ENCODE results near the gene FBXL14. TPM values are rescaled to one million over a fixed set of nuclear protein-coding genes. Genes with fewer than 3 reads are reported as not detected.
A peak's percentile ranks its signal among the peaks of the same experiment; 100 is the strongest.

The FBXL14 gene
- total and polyA plus RNA-seq, 7 experiments from 2014 or later: 15.1 to 43.8 (median 28.1) TPM

GRCh38 chr12:1622406-1622805 lies 28.0 kb upstream of the FBXL14 start:
- no peak for DNase-seq
- H3K27me3 Mint-ChIP-seq: peaks cover 0 to 26% (median 8%) of the 10 kb centered on the region in 5 donors
- ChIA-PET CTCF (interaction anchor here (0.8 kb wide), 1 partner anchor 331 kb away, joined by 3 read pairs; no protein-coding TSS in a partner anchor), POLR2A (no interaction called here)
- intact Hi-C loops (cut with micrococcal nuclease): no loop called here
- no peak overlapping the region for H3K4me3 ChIP-seq (ENCODE audit: low read length)
- H3K27ac ChIP-seq (ENCODE audit: low read depth, low read length): no peak overlapping the region
- no peak overlapping the region for H3K27ac Mint-ChIP-seq
- H3K4me1 ChIP-seq (ENCODE audit: control insufficient read depth in 2 of 2, insufficient read depth in 2 of 2, low read length in 2 of 2): no peaks in the 10 kb centered on the region
- no peaks in the 10 kb centered on the region for H3K36me3 Mint-ChIP-seq
- no peak overlapping the region for H3K4me3 Mint-ChIP-seq
- H3K9me3 ChIP-seq (ENCODE audit: control insufficient read depth in 2 of 3, low read length in 3 of 3): no peaks in the 10 kb centered on the region
- H3K4me1 Mint-ChIP-seq: peaks cover 0 to 14% (median 0%) of the 10 kb centered on the region in 7 donors
- no peaks in the 10 kb centered on the region for H3K36me3 ChIP-seq (ENCODE audit: control insufficient read depth in 2 of 3, insufficient read depth in 3 of 3, low read length in 3 of 3)
- ATAC-seq: no peak
- H3K9me3 Mint-ChIP-seq: peaks cover 0 to 2% (median 0%) of the 10 kb centered on the region in 11 donors
- no peaks in the 10 kb centered on the region for H3K27me3 ChIP-seq (ENCODE audit: control insufficient read depth in 2 of 2, insufficient read depth in 2 of 2, low read length in 2 of 2)

DNA sequence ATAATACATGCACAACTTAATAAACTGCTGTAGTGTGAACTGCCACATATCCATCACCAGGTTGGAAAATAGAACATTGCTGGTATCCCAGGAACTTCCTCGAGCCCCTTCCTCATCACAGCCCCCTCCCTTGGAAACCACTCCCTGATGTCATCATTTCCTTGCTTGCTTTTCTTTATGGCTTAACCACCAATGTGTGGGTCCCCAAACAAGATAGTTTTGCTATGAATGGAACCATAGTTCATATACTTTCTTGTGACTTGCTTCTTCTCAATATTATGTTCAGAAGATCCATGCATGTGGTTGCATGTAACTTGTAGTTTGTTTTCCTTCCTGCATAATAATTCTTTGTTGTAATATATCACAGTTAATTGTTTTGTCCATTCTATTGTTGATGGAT lies 25.7 kb upstream of the FBXL14 start:
- ChIA-PET CTCF (no interaction called here), POLR2A (no interaction called here)
- H3K27ac ChIP-seq (ENCODE audit: low read depth, low read length): no peak overlapping the region
- Mint-ChIP-seq H3K4me3 (no peak overlapping the region), H3K4me1 (peaks cover 0 to 26% (median 8%) of the 10 kb centered on the region in 7 donors), H3K9me3 (no peaks in the 10 kb centered on the region), H3K27ac (no peak overlapping the region), H3K36me3 (no peaks in the 10 kb centered on the region), H3K27me3 (peaks cover 0 to 18% (median 7%) of the 10 kb centered on the region in 5 donors)
- no peak overlapping the region for H3K4me3 ChIP-seq (ENCODE audit: low read length)
- DNase-seq: no peak
- no peak for ATAC-seq
- H3K27me3 ChIP-seq (ENCODE audit: control insufficient read depth in 2 of 2, insufficient read depth in 2 of 2, low read length in 2 of 2): no peaks in the 10 kb centered on the region
- H3K4me1 ChIP-seq (ENCODE audit: control insufficient read depth in 2 of 2, insufficient read depth in 2 of 2, low read length in 2 of 2): no peaks in the 10 kb centered on the region
- intact Hi-C loops (cut with micrococcal nuclease): no loop called here
- no peaks in the 10 kb centered on the region for H3K9me3 ChIP-seq (ENCODE audit: control insufficient read depth in 2 of 3, low read length in 3 of 3)
- H3K36me3 ChIP-seq (ENCODE audit: control insufficient read depth in 2 of 3, insufficient read depth in 3 of 3, low read length in 3 of 3): no peaks in the 10 kb centered on the region

DNA sequence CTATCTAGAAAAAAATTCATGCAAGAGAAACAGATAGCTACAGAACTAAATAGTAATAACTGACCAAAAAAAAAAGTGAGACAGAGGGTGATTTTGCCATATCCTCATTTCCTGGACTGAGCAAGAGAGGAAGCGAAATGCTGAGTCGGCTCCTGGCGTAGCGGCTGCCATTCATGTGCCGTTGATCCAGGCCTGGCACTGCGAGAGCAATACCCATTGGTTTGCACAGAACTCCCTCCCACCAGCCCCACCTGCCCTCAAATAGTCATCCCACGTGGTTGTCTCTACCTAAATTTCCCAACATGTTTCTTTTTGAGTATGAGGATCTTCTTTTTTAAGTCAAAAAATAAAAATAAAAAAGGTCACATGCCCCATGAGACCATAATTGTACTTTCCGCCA lies 25.2 kb upstream of the FBXL14 start:
- H3K27ac Mint-ChIP-seq: no peak overlapping the region
- peak; percentile 80 for ATAC-seq
- no peaks in the 10 kb centered on the region for H3K27me3 ChIP-seq (ENCODE audit: control insufficient read depth in 2 of 2, insufficient read depth in 2 of 2, low read length in 2 of 2)
- H3K36me3 Mint-ChIP-seq: no peaks in the 10 kb centered on the region
- no peak overlapping the region for H3K4me3 ChIP-seq (ENCODE audit: low read length)
- DNase-seq: no peak
- H3K9me3 Mint-ChIP-seq: no peaks in the 10 kb centered on the region
- no peaks in the 10 kb centered on the region for H3K36me3 ChIP-seq (ENCODE audit: control insufficient read depth in 2 of 3, insufficient read depth in 3 of 3, low read length in 3 of 3)
- POLR2A ChIA-PET: no interaction called here
- no peaks in the 10 kb centered on the region for H3K9me3 ChIP-seq (ENCODE audit: control insufficient read depth in 2 of 3, low read length in 3 of 3)
- no peaks in the 10 kb centered on the region for H3K4me1 ChIP-seq (ENCODE audit: control insufficient read depth in 2 of 2, insufficient read depth in 2 of 2, low read length in 2 of 2)
- CTCF ChIA-PET: no interaction called here
- H3K4me1 Mint-ChIP-seq: peaks cover 0 to 26% (median 8%) of the 10 kb centered on the region in 7 donors
- H3K27me3 Mint-ChIP-seq: peaks cover 0 to 14% (median 7%) of the 10 kb centered on the region in 5 donors
- intact Hi-C loops (cut with micrococcal nuclease): no loop called here
- no peak overlapping the region for H3K4me3 Mint-ChIP-seq
- H3K27ac ChIP-seq (ENCODE audit: low read depth, low read length): no peak overlapping the region

- POLR2A ChIA-PET: interaction anchor here (0.6 kb wide), 1 partner anchor 71 kb away, joined by 5 read pairs; the partner anchor contains the start of gene ADIPOR2
- CTCF ChIA-PET: no interaction called here
- H3K36me3 ChIP-seq (ENCODE audit: control insufficient read depth in 2 of 3, insufficient read depth in 3 of 3, low read length in 3 of 3): no peaks in the 10 kb centered on the region
- ATAC-seq (no peak), DNase-seq (no peak)
- Mint-ChIP-seq H3K4me1 (peaks cover 0 to 26% (median 8%) of the 10 kb centered on the region in 7 donors), H3K9me3 (no peaks in the 10 kb centered on the region), H3K36me3 (no peaks in the 10 kb centered on the region), H3K27me3 (peaks cover 0 to 14% (median 7%) of the 10 kb centered on the region in 5 donors), H3K4me3 (no peak overlapping the region), H3K27ac (no peak overlapping the region)
- H3K27me3 ChIP-seq (ENCODE audit: control insufficient read depth in 2 of 2, insufficient read depth in 2 of 2, low read length in 2 of 2): no peaks in the 10 kb centered on the region
- no peaks in the 10 kb centered on the region for H3K9me3 ChIP-seq (ENCODE audit: control insufficient read depth in 2 of 3, low read length in 3 of 3)
- H3K4me1 ChIP-seq (ENCODE audit: control insufficient read depth in 2 of 2, insufficient read depth in 2 of 2, low read length in 2 of 2): no peaks in the 10 kb centered on the region
- no peak overlapping the region for H3K4me3 ChIP-seq (ENCODE audit: low read length)
- intact Hi-C loops (cut with micrococcal nuclease): no loop called here
- H3K27ac ChIP-seq (ENCODE audit: low read depth, low read length): no peak overlapping the region
Observed at GRCh38 chr12:1619159-1619558, 24.8 kb upstream of the FBXL14 start.

DNA sequence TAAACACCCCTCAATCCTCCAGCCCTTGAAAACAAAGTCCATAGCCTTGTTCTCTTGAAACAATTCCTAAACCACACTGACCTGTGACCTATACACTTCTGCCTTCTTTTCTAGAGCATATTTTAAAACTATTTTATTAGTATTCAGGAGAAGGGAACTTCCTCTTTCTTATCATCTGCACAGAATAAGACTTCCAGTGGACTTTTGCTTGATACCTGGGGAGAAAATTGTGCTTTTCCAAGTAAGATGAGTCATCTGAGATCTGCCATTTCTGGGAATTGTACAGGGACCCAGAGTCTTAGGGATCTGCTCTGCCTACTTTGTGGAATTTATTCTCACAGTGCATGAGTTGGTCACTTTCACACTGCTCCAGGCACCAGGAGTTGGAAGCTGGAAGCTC lies 24.1 kb upstream of the FBXL14 start:
- H3K36me3 ChIP-seq (ENCODE audit: control insufficient read depth in 2 of 3, insufficient read depth in 3 of 3, low read length in 3 of 3): no peaks in the 10 kb centered on the region
- peaks cover 0 to 14% (median 7%) of the 10 kb centered on the region in 5 donors for H3K27me3 Mint-ChIP-seq
- no peak overlapping the region for H3K4me3 Mint-ChIP-seq
- DNase-seq: no peak
- no peak overlapping the region for H3K27ac ChIP-seq (ENCODE audit: low read depth, low read length)
- H3K9me3 ChIP-seq (ENCODE audit: control insufficient read depth in 2 of 3, low read length in 3 of 3): no peaks in the 10 kb centered on the region
- no peak overlapping the region for H3K4me3 ChIP-seq (ENCODE audit: low read length)
- no peak overlapping the region for H3K27ac Mint-ChIP-seq
- no peaks in the 10 kb centered on the region for H3K4me1 ChIP-seq (ENCODE audit: control insufficient read depth in 2 of 2, insufficient read depth in 2 of 2, low read length in 2 of 2)
- CTCF ChIA-PET: no interaction called here
- H3K9me3 Mint-ChIP-seq: no peaks in the 10 kb centered on the region
- H3K4me1 Mint-ChIP-seq: peaks cover 0 to 26% (median 8%) of the 10 kb centered on the region in 7 donors
- intact Hi-C loops (cut with micrococcal nuclease): no loop called here
- no peaks in the 10 kb centered on the region for H3K36me3 Mint-ChIP-seq
- no peak for ATAC-seq
- POLR2A ChIA-PET: no interaction called here
- no peaks in the 10 kb centered on the region for H3K27me3 ChIP-seq (ENCODE audit: control insufficient read depth in 2 of 2, insufficient read depth in 2 of 2, low read length in 2 of 2)

- Histone ChIP-seq H3K4me1 (ENCODE audit: control insufficient read depth in 2 of 2, insufficient read depth in 2 of 2, low read length in 2 of 2) (no peaks in the 10 kb centered on the region), H3K9me3 (ENCODE audit: control insufficient read depth in 2 of 3, low read length in 3 of 3) (no peaks in the 10 kb centered on the region), H3K27me3 (ENCODE audit: control insufficient read depth in 2 of 2, insufficient read depth in 2 of 2, low read length in 2 of 2) (no peaks in the 10 kb centered on the region), H3K36me3 (ENCODE audit: control insufficient read depth in 2 of 3, insufficient read depth in 3 of 3, low read length in 3 of 3) (no peaks in the 10 kb centered on the region), H3K27ac (ENCODE audit: low read depth, low read length) (no peak overlapping the region), H3K4me3 (ENCODE audit: low read length) (no peak overlapping the region)
- Mint-ChIP-seq H3K27me3 (peaks cover 0 to 18% (median 4%) of the 10 kb centered on the region in 5 donors), H3K4me1 (peaks cover 0 to 26% (median 8%) of the 10 kb centered on the region in 7 donors), H3K27ac (no peak overlapping the region), H3K9me3 (no peaks in the 10 kb centered on the region), H3K4me3 (peak overlapping the region in 1 of 10 donors; percentile 30), H3K36me3 (no peaks in the 10 kb centered on the region)
- CTCF ChIA-PET: interaction anchor here (1.1 kb wide), 1 partner anchor 72 kb away, joined by 3 read pairs; no protein-coding TSS in a partner anchor
- ATAC-seq: peak; percentile 36
- DNase-seq: no peak
- intact Hi-C loops (cut with micrococcal nuclease): no loop called here
- POLR2A ChIA-PET: no interaction called here
Observed at GRCh38 chr12:1616233-1617066, 22.1 kb upstream of the FBXL14 start.

DNA sequence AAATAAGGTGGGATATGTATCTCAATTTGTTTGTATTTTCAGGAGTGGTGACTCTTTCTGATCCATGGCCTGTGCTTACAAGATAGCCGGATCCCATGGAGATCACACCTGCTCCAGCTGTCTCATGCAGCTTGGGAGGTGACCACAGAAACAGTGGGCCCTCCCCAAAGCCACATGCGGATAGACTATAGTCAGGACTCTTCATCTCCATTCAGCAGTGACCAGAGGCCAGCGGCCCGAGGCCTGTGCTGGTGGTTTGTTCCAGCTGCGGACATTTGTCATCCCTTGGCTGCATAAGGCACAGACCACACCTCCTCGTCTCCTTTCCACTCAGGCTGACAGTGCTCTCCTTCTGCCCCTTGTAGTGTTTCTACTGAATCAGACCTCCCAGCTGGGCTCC lies 20.0 kb upstream of the FBXL14 start:
- no peak overlapping the region for H3K27ac ChIP-seq (ENCODE audit: low read depth, low read length)
- Mint-ChIP-seq H3K36me3 (no peaks in the 10 kb centered on the region), H3K27ac (peak overlapping the region in 1 of 9 donors; percentile 32), H3K4me1 (peaks cover 0 to 17% (median 8%) of the 10 kb centered on the region in 7 donors), H3K4me3 (no peak overlapping the region), H3K27me3 (peaks cover 0 to 25% (median 0%) of the 10 kb centered on the region in 5 donors), H3K9me3 (no peaks in the 10 kb centered on the region)
- H3K4me1 ChIP-seq (ENCODE audit: control insufficient read depth in 2 of 2, insufficient read depth in 2 of 2, low read length in 2 of 2): no peaks in the 10 kb centered on the region
- DNase-seq (no peak), ATAC-seq (no peak)
- ChIA-PET POLR2A (no interaction called here), CTCF (no interaction called here)
- no peaks in the 10 kb centered on the region for H3K27me3 ChIP-seq (ENCODE audit: control insufficient read depth in 2 of 2, insufficient read depth in 2 of 2, low read length in 2 of 2)
- no peak overlapping the region for H3K4me3 ChIP-seq (ENCODE audit: low read length)
- intact Hi-C loops (cut with micrococcal nuclease): no loop called here
- no peaks in the 10 kb centered on the region for H3K36me3 ChIP-seq (ENCODE audit: control insufficient read depth in 2 of 3, insufficient read depth in 3 of 3, low read length in 3 of 3)
- no peaks in the 10 kb centered on the region for H3K9me3 ChIP-seq (ENCODE audit: control insufficient read depth in 2 of 3, low read length in 3 of 3)

All from naive thymus-derived CD4-positive, alpha-beta T cell (primary cell).